ENCODE results near the gene IL31. TPM values are rescaled to one million over a fixed set of nuclear protein-coding genes. Genes with fewer than 3 reads are reported as not detected.

The IL31 gene
- total RNA-seq, 2 experiments from 2014 or later, result 3.8 to 4.0 TPM

- CTCF ChIA-PET, result interaction anchor here (1.2 to 1.3 kb wide), 2 partner anchors 28 to 53 kb away, joined by 4 to 5 read pairs; no protein-coding TSS in a partner anchor
- Mint-ChIP-seq H3K27ac (no peak overlapping the region), H3K27me3 (no peaks in the 10 kb centered on the region), H3K9me3 (no peaks in the 10 kb centered on the region), H3K4me3 (no peak overlapping the region), H3K4me1 (ENCODE audit: low read depth) (no peaks in the 10 kb centered on the region), H3K36me3 (peaks cover 12% of the 10 kb centered on the region)
- intact Hi-C loops (cut with micrococcal nuclease), result no loop called here
- POLR2A ChIA-PET, result no interaction called here
- no peak for DNase-seq
These were observed 36.3 kb downstream of the IL31 start for GRCh38 chr12:122137681-122138080.

- Mint-ChIP-seq H3K4me1 (ENCODE audit: low read depth) (no peaks in the 10 kb centered on the region), H3K4me3 (no peak overlapping the region), H3K27ac (no peak overlapping the region), H3K9me3 (no peaks in the 10 kb centered on the region), H3K27me3 (no peaks in the 10 kb centered on the region), H3K36me3 (peaks cover 12% of the 10 kb centered on the region)
- DNase-seq, result no peak
- CTCF ChIA-PET, result no interaction called here
- intact Hi-C loops (cut with micrococcal nuclease), result no loop called here
- POLR2A ChIA-PET, result no interaction called here
These were observed 36.8 kb downstream of the IL31 start for GRCh38 chr12:122137229-122137628.

DNA sequence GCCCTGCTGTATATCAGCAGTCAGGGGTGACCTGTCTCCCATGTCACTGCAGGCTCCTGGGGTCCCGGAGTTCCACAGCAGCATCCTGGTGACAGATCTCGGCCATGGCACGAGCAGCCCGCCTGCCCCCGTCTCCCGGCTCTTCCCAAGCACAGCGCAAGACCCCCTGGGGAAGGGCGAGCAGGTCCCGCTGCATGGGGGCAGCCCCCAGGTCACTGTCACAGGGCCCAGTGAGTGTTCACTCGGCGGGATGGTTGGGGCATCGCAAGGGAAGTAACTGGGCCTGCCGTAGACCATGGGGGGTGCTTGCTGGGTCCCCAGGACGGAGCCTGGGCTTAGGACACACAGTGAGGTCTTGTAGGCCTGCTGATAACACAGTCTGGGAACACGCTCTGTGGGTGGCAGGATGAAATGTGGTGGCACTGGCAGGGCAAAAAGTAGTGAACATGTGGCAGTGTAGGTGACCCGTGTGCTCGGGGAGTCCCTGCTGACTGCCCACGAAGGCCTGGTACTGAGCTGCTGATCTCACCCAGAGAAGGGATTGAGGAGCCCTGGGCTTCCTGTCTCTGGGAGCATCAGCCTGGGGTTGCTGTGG lies 38.5 kb downstream of the IL31 start:
- ChIA-PET POLR2A (no interaction called here), CTCF (no interaction called here)
- no peak overlapping the region for H3K27ac Mint-ChIP-seq
- no peaks in the 10 kb centered on the region for H3K9me3 Mint-ChIP-seq
- H3K4me3 Mint-ChIP-seq, result no peak overlapping the region
- intact Hi-C loops (cut with micrococcal nuclease), result no loop called here
- H3K36me3 Mint-ChIP-seq, result peaks cover 12% of the 10 kb centered on the region
- no peak for DNase-seq
- H3K4me1 Mint-ChIP-seq (ENCODE audit: low read depth), result no peaks in the 10 kb centered on the region
- H3K27me3 Mint-ChIP-seq, result no peaks in the 10 kb centered on the region

GRCh38 chr12:122133192-122133950 lies 40.6 kb downstream of the IL31 start:
- Mint-ChIP-seq H3K27ac (no peak overlapping the region), H3K4me3 (no peak overlapping the region), H3K9me3 (no peaks in the 10 kb centered on the region), H3K4me1 (ENCODE audit: low read depth) (no peaks in the 10 kb centered on the region), H3K36me3 (peaks cover 11% of the 10 kb centered on the region), H3K27me3 (no peaks in the 10 kb centered on the region)
- intact Hi-C loops (cut with micrococcal nuclease), result loop anchor here (5.0 kb wide), 1 partner anchor 224 kb away; no protein-coding TSS in a partner anchor
- ChIA-PET POLR2A (no interaction called here), CTCF (interaction anchor here (1.6 to 6.0 kb wide), 4 partner anchors 10 to 78 kb away, joined by 5 to 71 read pairs (median 17); no protein-coding TSS in a partner anchor)
- DNase-seq, result no peak

DNA sequence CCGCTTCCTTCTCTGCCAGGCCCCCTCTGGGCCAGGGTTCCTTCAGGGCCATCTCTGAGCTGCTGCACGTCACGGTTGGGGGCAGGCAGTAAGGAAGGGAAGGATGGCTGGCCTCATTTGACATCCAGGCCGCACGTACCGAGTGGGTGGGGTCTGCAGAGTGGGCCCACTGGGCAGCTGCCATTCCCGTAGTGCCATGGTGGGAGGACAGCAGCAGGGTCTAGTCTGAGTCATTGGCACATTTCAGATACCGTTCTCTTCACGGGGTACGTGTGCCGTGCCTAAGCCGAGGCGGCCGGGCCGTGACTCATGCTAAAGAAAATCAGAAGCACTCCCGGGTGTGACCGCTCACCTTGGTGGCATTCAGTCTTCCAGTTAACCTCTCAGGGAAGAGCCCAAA lies 43.9 kb downstream of the IL31 start:
- H3K27me3 Mint-ChIP-seq, result no peaks in the 10 kb centered on the region
- peaks cover 2% of the 10 kb centered on the region for H3K4me1 Mint-ChIP-seq (ENCODE audit: low read depth)
- H3K9me3 Mint-ChIP-seq, result no peaks in the 10 kb centered on the region
- H3K4me3 Mint-ChIP-seq, result no peak overlapping the region
- intact Hi-C loops (cut with micrococcal nuclease), result loop anchor here (5.0 kb wide), 1 partner anchor 227 kb away; no protein-coding TSS in a partner anchor
- ChIA-PET CTCF (interaction anchor here (1.0 to 6.0 kb wide), 9 partner anchors 8 to 84 kb away, joined by 3 to 71 read pairs (median 4); no protein-coding TSS in a partner anchor), POLR2A (no interaction called here)
- no peak overlapping the region for H3K27ac Mint-ChIP-seq
- peaks cover 13% of the 10 kb centered on the region for H3K36me3 Mint-ChIP-seq
- no peak for DNase-seq

DNA sequence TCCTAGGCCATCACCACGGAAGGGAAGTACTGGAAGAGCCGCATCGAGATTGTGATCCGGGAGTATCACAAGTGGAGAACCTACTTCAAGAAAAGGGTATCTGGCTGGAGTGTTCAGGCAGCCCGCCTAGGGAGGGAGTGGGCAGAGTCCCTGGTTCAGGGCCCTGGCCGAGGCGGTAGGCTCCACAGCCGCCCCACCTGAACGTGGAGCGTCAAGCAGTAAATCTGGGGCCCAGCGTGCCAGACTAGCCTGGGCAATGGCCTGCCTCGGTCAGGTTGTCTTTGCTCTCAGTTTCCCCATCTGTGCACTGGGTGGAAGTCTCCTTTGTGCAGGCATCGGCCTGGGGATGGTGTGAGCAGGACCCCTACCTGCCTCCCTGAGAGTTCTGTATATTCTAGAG lies 44.9 kb downstream of the IL31 start:
- ChIA-PET CTCF (interaction anchor here (4.9 to 6.0 kb wide), 2 partner anchors 63 to 74 kb away, joined by 26 to 71 read pairs; no protein-coding TSS in a partner anchor), POLR2A (interaction anchor here (0.6 kb wide), 1 partner anchor 438 kb away, joined by 3 read pairs; no protein-coding TSS in a partner anchor)
- H3K27me3 Mint-ChIP-seq, result no peaks in the 10 kb centered on the region
- H3K27ac Mint-ChIP-seq, result no peak overlapping the region
- H3K9me3 Mint-ChIP-seq, result no peaks in the 10 kb centered on the region
- intact Hi-C loops (cut with micrococcal nuclease), result no loop called here
- H3K4me1 Mint-ChIP-seq (ENCODE audit: low read depth), result peaks cover 2% of the 10 kb centered on the region
- no peak overlapping the region for H3K4me3 Mint-ChIP-seq
- DNase-seq, result no peak
- peaks cover 11% of the 10 kb centered on the region for H3K36me3 Mint-ChIP-seq

- Mint-ChIP-seq H3K27me3 (no peaks in the 10 kb centered on the region), H3K4me3 (no peak overlapping the region), H3K36me3 (peaks cover 7% of the 10 kb centered on the region), H3K27ac (no peak overlapping the region), H3K4me1 (ENCODE audit: low read depth) (peaks cover 5% of the 10 kb centered on the region), H3K9me3 (no peaks in the 10 kb centered on the region)
- intact Hi-C loops (cut with micrococcal nuclease), result no loop called here
- ChIA-PET CTCF (interaction anchor here (0.7 to 6.0 kb wide), 3 partner anchors 59 to 74 kb away, joined by 3 to 71 read pairs (median 26); no protein-coding TSS in a partner anchor), POLR2A (interaction anchor here (0.6 kb wide), 1 partner anchor 438 kb away, joined by 3 read pairs; no protein-coding TSS in a partner anchor)
- no peak for DNase-seq
These were observed 45.5 kb downstream of the IL31 start for GRCh38 chr12:122128481-122128880.

DNA sequence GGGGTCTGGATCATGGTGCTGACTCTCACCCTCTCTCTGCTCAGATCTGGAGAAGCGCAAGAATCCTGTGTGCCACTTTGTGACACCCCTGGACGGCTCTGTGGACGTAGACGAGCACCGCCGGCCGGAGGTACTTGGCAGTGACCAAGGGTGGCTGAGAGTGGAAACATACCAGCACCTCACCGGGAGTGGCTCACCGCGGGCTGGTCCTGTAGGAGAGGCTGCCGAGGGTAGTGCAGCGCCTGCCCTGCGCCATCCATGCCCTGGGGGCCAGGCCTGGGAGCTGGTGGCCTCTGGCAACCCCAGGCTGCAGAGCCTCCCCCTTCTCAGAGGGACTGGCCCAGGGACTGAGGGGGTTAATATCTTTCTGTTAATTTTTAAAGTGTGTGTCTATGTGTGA lies 46.2 kb downstream of the IL31 start:
- H3K27me3 Mint-ChIP-seq, result no peaks in the 10 kb centered on the region
- H3K27ac Mint-ChIP-seq, result no peak overlapping the region
- intact Hi-C loops (cut with micrococcal nuclease), result no loop called here
- DNase-seq, result no peak
- POLR2A ChIA-PET, result no interaction called here
- CTCF ChIA-PET, result interaction anchor here (0.7 to 6.0 kb wide), 2 partner anchors 59 to 64 kb away, joined by 3 to 71 read pairs; no protein-coding TSS in a partner anchor
- H3K9me3 Mint-ChIP-seq, result no peaks in the 10 kb centered on the region
- H3K4me1 Mint-ChIP-seq (ENCODE audit: low read depth), result peaks cover 12% of the 10 kb centered on the region
- no peak overlapping the region for H3K4me3 Mint-ChIP-seq
- H3K36me3 Mint-ChIP-seq, result peaks cover 7% of the 10 kb centered on the region

GRCh38 chr12:122126713-122127597 lies 47.1 kb downstream of the IL31 start:
- ChIA-PET POLR2A (no interaction called here), CTCF (interaction anchor here (6.9 kb wide), 1 partner anchor 71 kb away, joined by 159 read pairs; no protein-coding TSS in a partner anchor)
- Mint-ChIP-seq H3K27me3 (no peaks in the 10 kb centered on the region), H3K9me3 (no peaks in the 10 kb centered on the region), H3K4me3 (no peak overlapping the region), H3K36me3 (peaks cover 7% of the 10 kb centered on the region), H3K27ac (no peak overlapping the region), H3K4me1 (ENCODE audit: low read depth) (peaks cover 16% of the 10 kb centered on the region)
- DNase-seq, result no peak
- intact Hi-C loops (cut with micrococcal nuclease), result no loop called here

GRCh38 chr12:122126342-122126635 lies 47.7 kb downstream of the IL31 start:
- DNase-seq, result no peak
- intact Hi-C loops (cut with micrococcal nuclease), result no loop called here
- H3K27ac Mint-ChIP-seq, result no peak overlapping the region
- H3K9me3 Mint-ChIP-seq, result no peaks in the 10 kb centered on the region
- no peak overlapping the region for H3K4me3 Mint-ChIP-seq
- ChIA-PET POLR2A (no interaction called here), CTCF (interaction anchor here (6.9 kb wide), 1 partner anchor 71 kb away, joined by 159 read pairs; no protein-coding TSS in a partner anchor)
- no peaks in the 10 kb centered on the region for H3K27me3 Mint-ChIP-seq
- peaks cover 7% of the 10 kb centered on the region for H3K36me3 Mint-ChIP-seq
- peaks cover 22% of the 10 kb centered on the region for H3K4me1 Mint-ChIP-seq (ENCODE audit: low read depth)

DNA sequence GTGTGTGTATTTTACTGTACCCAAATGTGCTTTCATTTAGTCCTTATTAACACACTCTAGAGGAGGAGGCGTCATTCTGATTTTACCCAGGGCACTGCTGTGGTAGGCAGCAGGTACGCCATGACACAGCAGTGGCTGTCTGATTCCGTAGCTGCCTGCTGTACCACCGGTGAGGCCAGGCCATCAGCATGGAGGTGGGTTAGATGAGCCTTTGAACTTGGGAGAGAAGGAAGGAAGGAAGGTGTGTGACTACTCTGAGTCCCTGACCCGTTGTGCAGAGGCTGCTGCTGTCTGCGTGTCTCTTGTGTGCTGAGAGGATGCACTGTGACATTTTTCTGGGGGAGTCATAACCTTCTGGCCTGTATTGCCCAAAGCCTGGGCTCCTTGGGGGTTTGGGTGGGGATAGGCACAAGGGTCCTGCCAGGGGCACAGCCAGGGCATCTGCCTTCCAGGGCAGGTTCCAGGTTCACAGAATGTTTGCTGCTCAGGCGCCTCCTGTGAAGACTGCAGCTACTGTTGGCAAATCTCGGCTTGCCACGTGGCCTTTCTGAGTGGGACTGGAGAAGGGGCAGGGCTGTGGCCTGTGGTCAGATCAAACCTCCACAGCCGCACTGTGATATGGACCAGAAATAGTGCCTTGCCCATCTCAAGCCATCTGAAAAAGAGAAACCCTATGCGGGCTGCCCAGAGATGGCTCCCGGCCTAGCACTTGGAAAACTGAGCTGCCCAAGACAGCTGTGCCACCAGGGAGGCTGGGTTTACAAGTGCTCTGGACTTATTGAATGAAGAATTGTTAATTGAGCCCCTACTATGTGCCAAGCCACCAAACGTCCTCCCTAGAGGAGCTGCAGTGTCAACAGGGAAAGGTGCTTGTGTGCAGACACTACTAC lies 48.3 kb downstream of the IL31 start:
- H3K36me3 Mint-ChIP-seq, result peaks cover 7% of the 10 kb centered on the region
- DNase-seq, result no peak
- intact Hi-C loops (cut with micrococcal nuclease), result no loop called here
- peaks cover 22% of the 10 kb centered on the region for H3K4me1 Mint-ChIP-seq (ENCODE audit: low read depth)
- H3K27ac Mint-ChIP-seq, result no peak overlapping the region
- H3K27me3 Mint-ChIP-seq, result no peaks in the 10 kb centered on the region
- H3K9me3 Mint-ChIP-seq, result no peaks in the 10 kb centered on the region
- ChIA-PET CTCF (interaction anchor here (2.9 to 6.9 kb wide), 3 partner anchors 63 to 77 kb away, joined by 17 to 159 read pairs (median 61); no protein-coding TSS in a partner anchor), POLR2A (no interaction called here)
- H3K4me3 Mint-ChIP-seq, result no peak overlapping the region
